Measurements from ENCODE around the gene WAS. TPM values are rescaled to one million over a fixed set of nuclear protein-coding genes. Genes with fewer than 3 reads are reported as not detected.

Gene WAS
- total and polyA plus RNA-seq, 2 of the 8 experiments (the other 6 are each of a cell fraction or from before 2014, with no cell fraction given) = 0.63 to 0.65 TPM

DNA sequence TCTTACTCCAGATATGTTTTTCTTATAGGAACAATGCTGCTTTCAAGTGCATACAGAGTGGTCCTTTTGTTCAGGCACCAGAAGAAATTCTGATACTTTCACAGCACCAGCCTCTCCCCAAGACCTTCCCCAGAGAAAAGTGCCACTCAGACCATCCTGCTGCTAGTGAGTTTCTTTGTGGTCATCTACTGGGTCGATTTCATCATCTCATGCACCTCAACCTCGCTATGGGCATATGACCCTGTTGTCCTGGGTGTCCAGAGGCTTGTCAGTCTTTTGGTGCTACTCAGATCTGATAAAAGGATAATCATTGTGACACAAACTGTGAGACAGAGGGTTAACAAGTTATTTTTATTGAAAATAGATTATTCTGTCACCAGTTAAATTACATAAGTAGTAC lies 46.8 kb upstream of the WAS start:
- no peak overlapping the region for H3K9ac ChIP-seq (replicated peaks in 1 of 4; ENCODE audit: extremely low read depth in 1 of 4, low read depth in 3 of 4, low read length in 3 of 4)
- H2BK120ac ChIP-seq (replicated peaks; ENCODE audit: low read depth, low read length) = no peak overlapping the region
- no peak for FAIRE-seq
- no peaks in the 10 kb centered on the region for H3K79me1 ChIP-seq (ENCODE audit: low read depth, low read length)
- no peak overlapping the region for H4K5ac ChIP-seq (ENCODE audit: insufficient read length, low read depth, low read length)
- no peak overlapping the region for H2BK12ac ChIP-seq (ENCODE audit: low read depth, low read length)
- H3K4ac ChIP-seq (replicated peaks; ENCODE audit: insufficient read length, low read depth, low read length) = no peak overlapping the region
- H3K9me3 ChIP-seq (ENCODE audit: insufficient read depth in 2 of 2, low read depth in 1 of 2, low read length in 1 of 2) = no peaks in the 10 kb centered on the region; a peak in 1 of 4 replicates
- H4K8ac ChIP-seq (ENCODE audit: extremely low read depth, insufficient read depth, low read length) = no peak overlapping the region
- H3K36me3 ChIP-seq (ENCODE audit: control insufficient read depth in 2 of 4, insufficient read depth in 4 of 4, low read length in 3 of 4) = no peaks in the 10 kb centered on the region
- no peak overlapping the region for H2BK20ac ChIP-seq (ENCODE audit: low read length)
- no peaks in the 10 kb centered on the region for H3K27me3 ChIP-seq (replicated peaks in 1 of 4; ENCODE audit: control insufficient read depth in 3 of 4, extremely low read depth in 1 of 4, insufficient read depth in 3 of 4, low read length in 3 of 4)
- no peak overlapping the region for H3K56ac ChIP-seq (replicated peaks; ENCODE audit: insufficient read length, low read depth, low read length)
- no peak overlapping the region for H3K4me2 ChIP-seq (ENCODE audit: insufficient read depth in 1 of 2, low read depth in 2 of 2, low read length in 2 of 2)
- no peak overlapping the region for H2BK15ac ChIP-seq (ENCODE audit: low read length)
- H3K18ac ChIP-seq (ENCODE audit: extremely low read depth, low read length) = no peak overlapping the region
- no peak overlapping the region for H2AFZ ChIP-seq (ENCODE audit: low read length)
- no peak for DNase-seq (ENCODE audit: low read depth in 1 of 2, low spot score in 2 of 2)
- CTCF ChIA-PET (ENCODE audit: partially characterized antibody) = no interaction called here
- H3K79me2 ChIP-seq (ENCODE audit: control insufficient read depth in 1 of 2, insufficient read depth in 2 of 2, low read length in 2 of 2) = no peaks in the 10 kb centered on the region
- no peak overlapping the region for H2AK5ac ChIP-seq (ENCODE audit: low read depth, low read length)
- H3K27ac ChIP-seq (ENCODE audit: low read depth, low read length) = no peak overlapping the region
- TF ChIP-seq CEBPB (IDR thresholded peaks at IDR 0.05; ENCODE audit: low read depth, low read length) (no peak), SRF (IDR thresholded peaks at IDR 0.05; ENCODE audit: low read depth, low read length) (no peak)
- POLR2A ChIA-PET (ENCODE audit: partially characterized antibody) = no interaction called here
- H3K4me1 ChIP-seq (replicated peaks in 1 of 4; ENCODE audit: control insufficient read depth in 3 of 4, insufficient read depth in 4 of 4, low read length in 3 of 4) = no peaks in the 10 kb centered on the region
- H3K14ac ChIP-seq (ENCODE audit: insufficient read length) = no peak overlapping the region
- H3K4me3 ChIP-seq (ENCODE audit: extremely low read depth in 1 of 4, insufficient read depth in 2 of 4, low read depth in 3 of 4, low read length in 4 of 4) = no peak overlapping the region
- H4K20me1 ChIP-seq (replicated peaks in 1 of 2; ENCODE audit: control insufficient read depth in 1 of 2, insufficient read depth in 2 of 2, low read length in 2 of 2) = no peaks in the 10 kb centered on the region
- H2BK5ac ChIP-seq (ENCODE audit: low read depth, low read length) = no peak overlapping the region
- H3K23me2 ChIP-seq (ENCODE audit: low read depth, low read length) = no peaks in the 10 kb centered on the region
- WGBS, 2 experiments (ENCODE audit: extremely low coverage in 1 of 2, insufficient coverage in 1 of 2, insufficient read length in 1 of 2, insufficient replicate concordance in 2 of 2, low coverage in 1 of 2, low lambda C conversion rate in 2 of 2, missing lambda C conversion rate in 1 of 2) = 89% methylated on average over 2 of the region's 2 CpGs; no CpG with 5 or more reads in 1 of the 2 experiments
- no peak overlapping the region for H3K23ac ChIP-seq (ENCODE audit: insufficient read length)
- H4K91ac ChIP-seq (replicated peaks; ENCODE audit: insufficient read length, low read length) = no peak overlapping the region

Data from H1 (cell line).